Mesenchymal stem cell (in vitro differentiated cells and primary cell): ENCODE measurements around the gene VWA8.

Experiments
- DNase-seq: peaks from one replicate; pipeline ENCODE4 v3.0.0-alpha.2; 2013
- H2AFZ ChIP-seq: one replicate; pipeline ENCODE4 v1.6.1; 2013; ENCODE audit warnings: low read depth, mild to moderate bottlenecking, control low read depth, inconsistent platforms, low read length, moderate library complexity
- H2AK5ac ChIP-seq: 2 replicates; pipeline ENCODE4 v1.6.1; 2013; ENCODE audit warnings: low read length, moderate library complexity, mild to moderate bottlenecking, inconsistent platforms; ENCODE audit not compliant: severe bottlenecking
- H2BK120ac ChIP-seq: one replicate; pipeline ENCODE4 v1.6.1; 2013; ENCODE audit warnings: low read depth, mild to moderate bottlenecking, inconsistent platforms, low read length, moderate library complexity
- H2BK12ac ChIP-seq, 2 experiments: one replicate each; pipeline ENCODE4 v1.6.1; 2013; ENCODE audit warnings: inconsistent platforms in 2 of 2, low read length in 2 of 2, mild to moderate bottlenecking in 2 of 2, moderate library complexity in 2 of 2, control low read depth in 1 of 2
- H2BK15ac ChIP-seq: one replicate; pipeline ENCODE4 v1.6.1; 2013; ENCODE audit warnings: mild to moderate bottlenecking, low read depth, inconsistent platforms; ENCODE audit not compliant: poor library complexity, severe bottlenecking
- H2BK5ac ChIP-seq: 2 replicates; pipeline ENCODE4 v1.6.1; 2013; ENCODE audit warnings: low read depth, mild to moderate bottlenecking, low read length, control low read depth, inconsistent platforms; ENCODE audit not compliant: poor library complexity, severe bottlenecking
- H3K14ac ChIP-seq, 2 experiments: one replicate each; pipeline ENCODE4 v1.6.1; 2013; ENCODE audit warnings: inconsistent platforms in 2 of 2, low read length in 2 of 2, control low read depth in 1 of 2, mild to moderate bottlenecking in 1 of 2, moderate library complexity in 1 of 2
- H3K18ac ChIP-seq, 2 experiments: one replicate each; pipeline ENCODE4 v1.6.1; 2013; ENCODE audit warnings: inconsistent platforms in 2 of 2, low read length in 2 of 2, control low read depth in 1 of 2, low read depth in 1 of 2, mild to moderate bottlenecking in 1 of 2
- H3K23ac ChIP-seq, 2 experiments: one replicate each; pipeline ENCODE4 v1.6.1; 2013; ENCODE audit warnings: inconsistent platforms in 2 of 2, low read length in 2 of 2, mild to moderate bottlenecking in 2 of 2, moderate library complexity in 2 of 2, control low read depth in 1 of 2
- H3K27ac ChIP-seq: 2 replicates; pipeline ENCODE4 v1.5.1; 2013; ENCODE audit warnings: mild to moderate bottlenecking, moderate library complexity, low read length, control low read depth, inconsistent platforms; ENCODE audit not compliant: poor library complexity, severe bottlenecking
- H3K27me3 ChIP-seq, 2 experiments: 2 replicates each; pipeline versions ENCODE4 v1.6.1 to v1.7.0; 2013; ENCODE audit warnings: low read length in 2 of 2, mild to moderate bottlenecking in 2 of 2, moderate library complexity in 2 of 2, control low read depth in 1 of 2, inconsistent platforms in 1 of 2; ENCODE audit not compliant: control insufficient read depth in 1 of 2, insufficient read depth in 1 of 2
- H3K36me3 ChIP-seq, 2 experiments: 2 replicates each; pipeline versions ENCODE4 v1.6.1 to v1.7.0; 2013; ENCODE audit warnings: low read length in 2 of 2, control low read depth in 1 of 2, inconsistent platforms in 1 of 2, low read depth in 1 of 2, mild to moderate bottlenecking in 1 of 2; ENCODE audit not compliant: insufficient read depth in 2 of 2, control insufficient read depth in 1 of 2
- H3K4ac ChIP-seq, 2 experiments: one replicate each; pipeline ENCODE4 v1.6.1; 2013; ENCODE audit warnings: inconsistent platforms in 2 of 2, low read length in 2 of 2, mild to moderate bottlenecking in 2 of 2, moderate library complexity in 2 of 2, control low read depth in 1 of 2, low read depth in 1 of 2
- H3K4me1 ChIP-seq: 2 replicates; pipeline ENCODE4 v1.6.1; 2013; ENCODE audit warnings: low read depth, low read length, control low read depth; ENCODE audit not compliant: control insufficient read depth, insufficient read depth
- H3K4me2 ChIP-seq: 2 replicates; pipeline ENCODE4 v1.6.1; 2013; ENCODE audit warnings: low read length, mild to moderate bottlenecking, inconsistent platforms; ENCODE audit not compliant: poor library complexity, severe bottlenecking
- H3K4me3 ChIP-seq, 2 experiments: 2 replicates each; pipeline versions ENCODE4 v1.5.1 to v1.7.0; 2013; ENCODE audit warnings: low read length in 2 of 2, mild to moderate bottlenecking in 2 of 2, control low read depth in 1 of 2, low read depth in 1 of 2; ENCODE audit not compliant: insufficient read depth in 1 of 2
- H3K79me1 ChIP-seq: replicated peaks from 2 replicates; pipeline ENCODE4 v1.6.1; 2013; ENCODE audit warnings: mild to moderate bottlenecking, control low read depth, low read length, inconsistent platforms; ENCODE audit not compliant: poor library complexity, severe bottlenecking
- H3K9ac ChIP-seq: 2 replicates; pipeline ENCODE4 v1.7.0; 2013; ENCODE audit warnings: mild to moderate bottlenecking, low read length, moderate library complexity
- H3K9me3 ChIP-seq: 2 replicates; pipeline ENCODE4 v1.7.0; 2013; ENCODE audit warnings: mild to moderate bottlenecking, low read length; ENCODE audit not compliant: control insufficient read depth
- H4K8ac ChIP-seq: one replicate; pipeline ENCODE4 v1.6.1; 2013; ENCODE audit warnings: inconsistent platforms, mild to moderate bottlenecking, low read length, moderate library complexity
- H4K91ac ChIP-seq: one replicate; pipeline ENCODE4 v1.6.1; 2013; ENCODE audit warnings: mild to moderate bottlenecking, low read length, inconsistent platforms
- WGBS: methylation state at CpG from one replicate; pipeline ENCODE4 v1.1.7; 2013; ENCODE audit warnings: mixed read lengths; 5-methylcytosine and 5-hydroxymethylcytosine counted together

Gene VWA8

DNA sequence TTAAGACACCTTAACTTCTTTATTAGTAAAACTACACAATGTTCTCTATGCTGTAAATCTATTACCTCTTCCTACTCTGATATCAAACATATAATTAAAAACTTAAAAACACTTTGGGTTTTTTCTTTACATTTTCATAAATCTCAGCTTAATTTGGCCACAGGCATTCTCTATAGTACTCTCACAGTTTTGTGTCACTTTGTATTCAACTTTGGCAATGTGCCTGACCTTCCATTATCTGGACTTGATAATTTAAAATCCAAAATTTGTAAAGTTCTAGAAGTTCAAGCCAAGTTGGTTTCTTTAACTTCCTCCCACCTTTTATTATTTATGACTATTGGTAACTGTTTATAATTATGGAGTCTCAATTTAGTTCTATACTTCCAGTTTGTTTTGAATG is 46.4 kb downstream of the VWA8 start:
- H2BK120ac ChIP-seq: no peak overlapping the region
- H3K4me2 ChIP-seq: no peak overlapping the region
- H3K27ac ChIP-seq: no peak overlapping the region
- peaks cover 11% of the 10 kb centered on the region for H3K79me1 ChIP-seq
- no peak overlapping the region for H2BK15ac ChIP-seq
- no peak overlapping the region for H2AK5ac ChIP-seq
- H3K27me3 ChIP-seq: no peaks in the 10 kb centered on the region
- no peak overlapping the region for H3K9ac ChIP-seq
- no peak overlapping the region for H3K4ac ChIP-seq
- no peaks in the 10 kb centered on the region for H3K9me3 ChIP-seq
- H3K18ac ChIP-seq: no peak overlapping the region
- no peak for DNase-seq
- no peak overlapping the region for H2AFZ ChIP-seq
- no peak overlapping the region for H4K91ac ChIP-seq
- H3K36me3 ChIP-seq: peaks cover 0 to under 1% of the 10 kb centered on the region in 2 experiments
- H4K8ac ChIP-seq: no peak overlapping the region
- H2BK5ac ChIP-seq: no peak overlapping the region
- no peak overlapping the region for H3K4me3 ChIP-seq
- no peak overlapping the region for H2BK12ac ChIP-seq
- no peak overlapping the region for H3K23ac ChIP-seq
- H3K4me1 ChIP-seq: peaks cover 4% of the 10 kb centered on the region
- no peak overlapping the region for H3K14ac ChIP-seq

DNA sequence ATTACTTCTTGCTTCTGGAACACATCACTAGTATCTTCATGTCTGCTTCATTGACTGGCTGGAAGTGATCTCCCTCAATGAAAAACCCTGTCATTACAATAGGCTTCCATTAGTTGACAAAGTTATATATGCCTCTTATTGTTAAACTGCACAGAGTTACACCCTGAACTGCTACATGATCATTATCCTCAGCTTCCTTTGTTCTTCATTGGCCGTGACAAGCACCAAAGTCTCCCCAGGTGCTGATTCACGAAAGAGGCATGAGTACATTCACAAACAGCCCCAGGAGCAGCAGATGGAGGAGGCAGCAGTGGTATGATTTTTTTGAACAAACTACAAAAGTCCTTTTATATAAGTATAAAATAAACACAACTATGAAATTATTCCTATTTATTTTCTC is 51.4 kb downstream of the VWA8 start:
- H2AFZ ChIP-seq: no peak overlapping the region
- DNase-seq: no peak
- H2BK12ac ChIP-seq: no peak overlapping the region
- H3K9me3 ChIP-seq: no peaks in the 10 kb centered on the region
- no peaks in the 10 kb centered on the region for H3K4me1 ChIP-seq
- H3K4me2 ChIP-seq: no peak overlapping the region
- H2BK15ac ChIP-seq: no peak overlapping the region
- H3K4ac ChIP-seq: no peak overlapping the region
- no peak overlapping the region for H4K91ac ChIP-seq
- no peaks in the 10 kb centered on the region for H3K27me3 ChIP-seq
- H3K27ac ChIP-seq: no peak overlapping the region
- no peak overlapping the region for H4K8ac ChIP-seq
- H3K79me1 ChIP-seq: no peaks in the 10 kb centered on the region
- no peak overlapping the region for H3K4me3 ChIP-seq
- H2BK5ac ChIP-seq: no peak overlapping the region
- H3K36me3 ChIP-seq: peaks cover 0 to 18% of the 10 kb centered on the region in 2 experiments
- no peak overlapping the region for H3K9ac ChIP-seq
- H2AK5ac ChIP-seq: no peak overlapping the region
- no peak overlapping the region for H3K18ac ChIP-seq
- no peak overlapping the region for H3K23ac ChIP-seq
- no peak overlapping the region for H2BK120ac ChIP-seq
- WGBS: 100% methylated on average over 2 of the region's 2 CpGs
- H3K14ac ChIP-seq: no peak overlapping the region

DNA sequence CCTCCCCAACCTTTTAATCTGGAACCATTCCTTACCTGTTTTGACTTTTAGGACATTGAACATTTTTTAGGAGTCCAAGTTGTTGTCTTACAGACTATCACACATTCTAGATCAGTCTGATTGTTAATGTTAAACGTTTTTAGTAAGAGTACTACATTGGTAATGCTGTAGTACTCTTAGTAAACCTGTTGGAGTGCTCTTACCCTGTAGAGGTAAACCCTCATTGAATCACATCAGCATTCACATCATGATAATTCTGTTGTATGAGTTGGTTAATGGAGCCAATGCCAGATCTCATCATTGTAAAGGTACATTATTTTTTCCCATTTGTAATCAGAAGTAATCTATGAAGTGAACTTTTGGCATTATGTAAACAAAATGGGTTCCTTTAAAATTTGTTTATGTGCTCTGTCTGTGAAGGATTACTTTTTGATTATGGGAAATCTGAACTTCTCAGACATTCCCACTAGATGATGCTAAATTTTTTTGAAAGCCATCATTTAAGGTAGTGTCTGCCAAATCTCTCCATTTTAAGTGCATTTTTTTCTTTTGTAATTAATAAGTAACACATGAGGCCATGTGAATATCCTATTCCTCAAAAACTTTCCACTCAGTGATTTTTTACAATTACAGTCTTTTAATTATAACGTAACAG is 55.2 kb downstream of the VWA8 start:
- no peak overlapping the region for H2BK120ac ChIP-seq
- H3K36me3 ChIP-seq: peaks cover 0 to 18% of the 10 kb centered on the region in 2 experiments
- no peaks in the 10 kb centered on the region for H3K79me1 ChIP-seq
- H4K8ac ChIP-seq: no peak overlapping the region
- peak; percentile 52 for DNase-seq
- no peak overlapping the region for H2AK5ac ChIP-seq
- H3K23ac ChIP-seq: no peak overlapping the region
- H3K4me3 ChIP-seq: no peak overlapping the region
- H2BK15ac ChIP-seq: no peak overlapping the region
- H3K4ac ChIP-seq: no peak overlapping the region
- H3K9ac ChIP-seq: no peak overlapping the region
- no peak overlapping the region for H2BK5ac ChIP-seq
- H3K9me3 ChIP-seq: no peaks in the 10 kb centered on the region
- H2BK12ac ChIP-seq: no peak overlapping the region
- H2AFZ ChIP-seq: no peak overlapping the region
- no peak overlapping the region for H3K4me2 ChIP-seq
- no peak overlapping the region for H3K18ac ChIP-seq
- no peaks in the 10 kb centered on the region for H3K4me1 ChIP-seq
- H3K14ac ChIP-seq: no peak overlapping the region
- WGBS: 98% methylated on average over 1 of the region's 2 CpGs
- no peaks in the 10 kb centered on the region for H3K27me3 ChIP-seq
- H3K27ac ChIP-seq: no peak overlapping the region
- H4K91ac ChIP-seq: no peak overlapping the region

DNA sequence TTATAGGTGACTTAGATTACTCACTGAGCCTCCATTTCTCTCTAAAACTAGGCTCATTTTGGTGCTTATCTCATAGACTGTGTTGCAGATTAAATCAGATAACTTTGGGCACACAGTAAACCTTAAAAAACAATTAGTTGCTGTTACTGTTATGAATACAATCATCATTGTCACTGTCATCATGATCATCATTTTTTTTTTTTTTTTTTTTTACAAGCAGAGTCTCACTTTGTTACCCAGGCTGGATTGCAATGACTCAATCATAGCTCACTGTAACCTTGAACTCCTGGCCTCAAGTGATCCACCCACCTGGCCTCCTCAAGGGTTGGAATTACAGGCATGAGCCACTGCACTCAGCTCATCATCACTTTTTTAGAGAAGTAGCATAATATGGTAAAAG is 60.0 kb downstream of the VWA8 start:
- Histone ChIP-seq H2BK12ac (no peak overlapping the region), H2BK120ac (no peak overlapping the region)

More for the DNA sequence above, 60.0 kb downstream of the VWA8 start:
- Histone ChIP-seq H3K18ac (no peak overlapping the region), H3K4me3 (no peak overlapping the region), H3K4ac (no peak overlapping the region), H2AFZ (no peak overlapping the region), H2BK5ac (no peak overlapping the region), H3K27me3 (no peaks in the 10 kb centered on the region), H3K9ac (no peak overlapping the region), H4K91ac (no peak overlapping the region), H3K14ac (no peak overlapping the region), H2AK5ac (no peak overlapping the region), H3K9me3 (no peaks in the 10 kb centered on the region), H2BK15ac (no peak overlapping the region), H3K79me1 (no peaks in the 10 kb centered on the region), H3K4me1 (no peaks in the 10 kb centered on the region), H3K36me3 (no peaks in the 10 kb centered on the region), H3K27ac (no peak overlapping the region), H4K8ac (no peak overlapping the region), H3K23ac (no peak overlapping the region), H3K4me2 (no peak overlapping the region)
- DNase-seq: no peak
